Prostate gland (tissue), 2 donors: ENCODE data around the gene STXBP4.

Source experiments
- CTCF ChIP-seq, 4 experiments: fragments of 200-600 bp in 2 of 4; fragments of 450-650 bp in 2 of 4; sonication (generic) in 2 of 4; IDR thresholded peaks; 1 replicate in 3 of 4; 2 replicates in 1 of 4; pipeline ENCODE4 v1.5.1; 2016 to 2019; ENCODE audit warnings: antibody characterized with exemption in 4 of 4, mild to moderate bottlenecking in 2 of 4, moderate library complexity in 2 of 4
- POLR2A ChIP-seq: fragments of 450-650 bp; IDR thresholded peaks from one replicate; pipeline ENCODE4 v1.6.1; 2016; ENCODE audit warnings: antibody characterized with exemption, mild to moderate bottlenecking

GRCh38 chr17:55059724-55060123, 91.2 kb downstream of the STXBP4 start:
- no peak for TF ChIP-seq CTCF (IDR thresholded peaks at IDR 0.05)
- no peak for TF ChIP-seq POLR2A
